K562 (cell line): ENCODE measurements around the gene CSNK1G1. TPM values are rescaled to one million over a fixed set of nuclear protein-coding genes. Genes with fewer than 3 reads are reported as not detected.
A peak's percentile ranks its signal among the peaks of the same experiment; 100 is the strongest.

Experiments
- ELK1 ChIP-seq: sonication (generic); formaldehyde crosslinking; IDR thresholded peaks from 2 replicates; pipeline ENCODE4 v1.8.1; 2022; ENCODE audit warnings: missing genetic modification reagents
- GTF2F1 ChIP-seq: IDR thresholded peaks from 2 replicates; pipeline ENCODE4 v1.6.1; 2011; ENCODE audit warnings: low read depth, low read length, improper control_type of control experiment
- KDM5B ChIP-seq: fragments of 200-600 bp; sonication (generic); IDR thresholded peaks from 2 replicates; pipeline ENCODE4 v1.6.1; 2012; ENCODE audit warnings: low read depth, mild to moderate bottlenecking, moderate library complexity, low read length, control low read depth, inconsistent platforms; ENCODE audit not compliant: insufficient replicate concordance
- MXD1 ChIP-seq: fragments of 250-450 bp; sonication (Bioruptor Pico); IDR thresholded peaks from 2 replicates; pipeline ENCODE4 v1.8.0; 2021; ENCODE audit warnings: borderline replicate concordance, mild to moderate bottlenecking, moderate library complexity; ENCODE audit not compliant: poor library complexity, severe bottlenecking
- MXI1 ChIP-seq: IDR thresholded peaks from 2 replicates; pipeline ENCODE4 v1.6.1; 2011; ENCODE audit warnings: low read depth, mild to moderate bottlenecking, improper control_type of control experiment, low read length
- POLR2A ChIP-seq: fragments of 450-650 bp; conservative IDR thresholded peaks from 2 replicates; pipeline ENCODE4 v1.6.1; 2016
- SMARCA4 ChIP-seq: fragments of 450-650 bp; IDR thresholded peaks from 2 replicates; pipeline ENCODE4 v1.6.1; 2016
- SMARCB1 ChIP-seq: IDR thresholded peaks from 2 replicates; pipeline ENCODE4 v1.6.1; 2011; ENCODE audit warnings: improper control_type of control experiment, low read depth; ENCODE audit not compliant: insufficient read length
- YBX1 ChIP-seq: fragments of 450-650 bp; IDR thresholded peaks from 2 replicates; pipeline ENCODE4 v1.7.1; 2016; ENCODE audit warnings: mild to moderate bottlenecking
- ZBTB11 ChIP-seq, 3 experiments: fragments of 200-800 bp in 1 of 3; fragments of 250-450 bp in 1 of 3; fragments of 450-650 bp in 1 of 3; sonication (Bioruptor Pico) in 1 of 3; sonication (Bioruptor generic) in 1 of 3; formaldehyde crosslinking in 1 of 3; IDR thresholded peaks; 2 replicates each; pipeline versions ENCODE4 v1.6.1 to v1.8.0; 2016 to 2022; ENCODE audit warnings: mild to moderate bottlenecking in 2 of 3, missing genetic modification characterization in 2 of 3, missing compliant biosample characterization in 1 of 3, moderate library complexity in 1 of 3
- ZKSCAN3 ChIP-seq: fragments of 250-450 bp; sonication (Bioruptor Pico); IDR thresholded peaks from 2 replicates; pipeline ENCODE4 v1.4.0; 2020
- ZNF175 ChIP-seq: fragments of 200-800 bp; sonication (Bioruptor generic); IDR thresholded peaks from 2 replicates; pipeline ENCODE4 v1.6.1; 2016; ENCODE audit warnings: low read depth, mild to moderate bottlenecking, missing genetic modification characterization, missing compliant biosample characterization
- ZNF407 ChIP-seq: fragments of 450-650 bp; IDR thresholded peaks from 2 replicates; pipeline ENCODE4 v1.6.1; 2016; ENCODE audit warnings: low read depth
- ZNF778 ChIP-seq: fragments of 450-650 bp; formaldehyde crosslinking; IDR thresholded peaks from 2 replicates; pipeline ENCODE4 v1.4.0; 2020; ENCODE audit warnings: mild to moderate bottlenecking, moderate library complexity
- polyA plus RNA-seq, 8 experiments: library from polyadenylated mRNA; depleted of rRNA in 4 of 8; stranded (reverse) in 5 of 8; unstranded in 3 of 8; fragments of >200 nt; fragmentation: Nextera tagmentation in 2 of 8; fragmentation: Illumina TruSeq in 1 of 8; extraction: Ambion mirVana in 2 of 8; extraction: Trizol in 1 of 8; gene quantifications; 2 replicates each; pipeline versions ENCODE4 v1.2.1 to v1.2.3, GENCODE V29; 2011 to 2014; ENCODE audit warnings: inconsistent platforms in 1 of 8, missing spikeins in 1 of 8
- total RNA-seq, 7 experiments: library from RNA; depleted of rRNA in 6 of 7; stranded (reverse); fragments of >200 nt in 6 of 7; fragmentation: Illumina TruSeq in 2 of 7; extraction: Trizol in 2 of 7; gene quantifications; 2 replicates each; pipeline versions ENCODE4 v1.2.1 to v1.2.3, GENCODE V29; 2011 to 2021; ENCODE audit warnings: low replicate concordance in 1 of 7

The CSNK1G1 gene
- total and polyA plus RNA-seq, 9 of the 15 experiments (the other 6 are each of a cell fraction or from before 2014, with no cell fraction given) = 4.5 to 18.5 (median 9.5) TPM

GRCh38 chr15:64216730-64217428, 139.1 kb downstream of the CSNK1G1 start (continued):
- no peak for TF ChIP-seq ZNF407
- no peak for TF ChIP-seq SMARCB1
- TF ChIP-seq GTF2F1 = no peak
- TF ChIP-seq KDM5B = no peak
- no peak for TF ChIP-seq ZNF778 (CRISPR knock-in tag)
- no peak for TF ChIP-seq ZNF175 (CRISPR knock-in tag)
- TF ChIP-seq ZKSCAN3 = no peak
- no peak for TF ChIP-seq YBX1
- no peak for TF ChIP-seq MXD1 (CRISPR knock-in tag)
- TF ChIP-seq SMARCA4 = peak; percentile 90
- peak; percentile 13; the same call in 1 of the 2 replicates for TF ChIP-seq MXI1
- no peak for TF ChIP-seq ZBTB11 (CRISPR knock-in tag; IDR thresholded peaks at IDR 0.05)
- TF ChIP-seq ELK1 (CRISPR knock-in tag) = no peak
- TF ChIP-seq POLR2A = no peak
